NAMALWA (cell line): ENCODE results near the gene ZFAND2B.
"Not testable (repeated sequence)": the region's sequence is repeated elsewhere in the genome, so short reads cannot be mapped to it uniquely, and the experiment has no call there.

Experiments used
- DNase-seq: peaks from one replicate; pipeline ENCODE4 v3.0.0-alpha.2; 2015; ENCODE audit warnings: low spot score

ZFAND2B gene

GRCh38 chr2:219175928-219176817 lies 30.4 kb upstream of the ZFAND2B start:
- peak; percentile 65 for DNase-seq

- peak; percentile 92 for DNase-seq
Measured at GRCh38 chr2:219176818-219177551, 29.6 kb upstream of the ZFAND2B start, which contains the start of gene CNPPD1. Gene CNPPD1 (minus strand): TSS chr2:219176925. CDS start chr2:219176828, 97 bp downstream.

GRCh38 chr2:219177552-219178376 lies 28.8 kb upstream of the ZFAND2B start, which contains the start of gene RETREG2:
Gene RETREG2 (plus strand): TSS chr2:219178275. CDS start chr2:219178353, 78 bp downstream.
- peak; percentile 92 for DNase-seq

- DNase-seq, result peak; percentile 46
Measured at GRCh38 chr2:219178377-219179175, 28.0 kb upstream of the ZFAND2B start.

GRCh38 chr2:219179601-219180465 lies 26.7 kb upstream of the ZFAND2B start:
- no peak for DNase-seq

- no peak for DNase-seq
Measured at GRCh38 chr2:219180961-219181360, 25.6 kb upstream of the ZFAND2B start.

- no peak for DNase-seq
Measured at GRCh38 chr2:219181531-219181930, 25.1 kb upstream of the ZFAND2B start.

GRCh38 chr2:219182331-219183150 lies 24.0 kb upstream of the ZFAND2B start:
- DNase-seq, result no peak

- no peak for DNase-seq
Measured at GRCh38 chr2:219183151-219183772, 23.3 kb upstream of the ZFAND2B start.

- no peak for DNase-seq
Measured at GRCh38 chr2:219184121-219184520, 22.5 kb upstream of the ZFAND2B start.

- DNase-seq, result no peak
Measured at GRCh38 chr2:219186754-219187456, 19.7 kb upstream of the ZFAND2B start.

- DNase-seq, result no peak
Measured at GRCh38 chr2:219197388-219197787, 9.2 kb upstream of the ZFAND2B start.

GRCh38 chr2:219198974-219199373 lies 7.6 kb upstream of the ZFAND2B start:
- DNase-seq, result no peak

GRCh38 chr2:219199470-219200211 lies 6.9 kb upstream of the ZFAND2B start:
- DNase-seq, result no peak

- not testable (repeated sequence) for DNase-seq
Measured at GRCh38 chr2:219200502-219201326, 5.9 kb upstream of the ZFAND2B start.

- not testable (repeated sequence) for DNase-seq
Measured at GRCh38 chr2:219201331-219201730, 5.3 kb upstream of the ZFAND2B start.
